Measurements from ENCODE around the gene MLXIP.
A peak's percentile ranks its signal among the peaks of the same experiment; 100 is the strongest.

MLXIP gene

DNA sequence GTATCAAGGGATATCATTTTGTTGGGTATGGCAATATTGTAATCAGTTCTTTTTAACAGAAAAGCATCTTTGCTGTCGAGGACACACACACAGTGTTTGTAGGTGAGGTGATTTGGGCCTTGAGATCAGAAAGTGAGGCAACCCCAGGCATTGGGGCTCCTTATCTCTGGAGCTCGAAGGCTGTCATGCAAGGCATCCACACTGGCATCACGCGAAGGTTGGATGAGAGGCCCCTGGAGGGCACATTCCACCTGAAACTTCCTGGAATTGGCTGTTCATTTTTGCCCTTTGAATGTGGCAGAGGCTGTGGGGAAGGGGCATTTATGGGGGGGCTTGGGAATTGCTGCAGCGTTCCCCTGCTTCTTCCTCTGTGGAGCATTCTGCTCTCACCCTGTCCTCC, 49.9 kb downstream of the MLXIP start:
- no peak for DNase-seq

DNA sequence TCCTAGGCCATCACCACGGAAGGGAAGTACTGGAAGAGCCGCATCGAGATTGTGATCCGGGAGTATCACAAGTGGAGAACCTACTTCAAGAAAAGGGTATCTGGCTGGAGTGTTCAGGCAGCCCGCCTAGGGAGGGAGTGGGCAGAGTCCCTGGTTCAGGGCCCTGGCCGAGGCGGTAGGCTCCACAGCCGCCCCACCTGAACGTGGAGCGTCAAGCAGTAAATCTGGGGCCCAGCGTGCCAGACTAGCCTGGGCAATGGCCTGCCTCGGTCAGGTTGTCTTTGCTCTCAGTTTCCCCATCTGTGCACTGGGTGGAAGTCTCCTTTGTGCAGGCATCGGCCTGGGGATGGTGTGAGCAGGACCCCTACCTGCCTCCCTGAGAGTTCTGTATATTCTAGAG, 50.6 kb downstream of the MLXIP start:
- DNase-seq = no peak

DNA sequence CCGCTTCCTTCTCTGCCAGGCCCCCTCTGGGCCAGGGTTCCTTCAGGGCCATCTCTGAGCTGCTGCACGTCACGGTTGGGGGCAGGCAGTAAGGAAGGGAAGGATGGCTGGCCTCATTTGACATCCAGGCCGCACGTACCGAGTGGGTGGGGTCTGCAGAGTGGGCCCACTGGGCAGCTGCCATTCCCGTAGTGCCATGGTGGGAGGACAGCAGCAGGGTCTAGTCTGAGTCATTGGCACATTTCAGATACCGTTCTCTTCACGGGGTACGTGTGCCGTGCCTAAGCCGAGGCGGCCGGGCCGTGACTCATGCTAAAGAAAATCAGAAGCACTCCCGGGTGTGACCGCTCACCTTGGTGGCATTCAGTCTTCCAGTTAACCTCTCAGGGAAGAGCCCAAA, 51.6 kb downstream of the MLXIP start:
- no peak for DNase-seq

DNA sequence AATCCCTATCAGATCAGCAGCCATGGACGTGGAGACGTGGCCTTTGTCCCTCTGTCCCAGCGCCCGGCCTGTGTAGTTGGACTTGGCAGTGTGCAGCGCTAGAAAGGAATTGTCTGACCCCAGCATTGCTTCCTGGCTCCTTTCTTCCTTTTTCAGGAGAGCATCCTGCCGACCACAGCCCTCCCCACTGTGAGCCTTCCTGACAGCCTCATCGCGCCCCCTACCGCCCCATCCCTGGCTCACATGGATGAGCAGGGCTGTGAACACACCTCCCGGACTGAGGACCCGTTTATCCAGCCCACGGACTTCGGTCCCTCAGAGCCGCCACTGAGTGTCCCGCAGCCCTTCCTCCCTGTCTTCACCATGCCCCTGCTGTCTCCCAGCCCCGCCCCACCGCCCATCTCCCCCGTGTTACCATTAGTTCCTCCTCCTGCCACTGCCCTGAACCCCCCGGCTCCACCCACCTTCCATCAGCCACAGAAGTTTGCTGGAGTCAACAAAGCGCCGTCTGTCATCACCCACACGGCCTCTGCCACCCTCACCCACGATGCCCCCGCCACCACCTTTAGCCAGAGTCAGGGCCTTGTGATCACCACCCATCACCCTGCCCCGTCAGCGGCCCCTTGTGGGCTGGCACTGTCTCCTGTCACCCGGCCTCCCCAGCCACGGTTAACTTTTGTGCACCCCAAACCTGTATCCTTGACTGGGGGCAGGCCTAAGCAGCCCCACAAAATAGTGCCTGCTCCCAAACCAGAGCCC, 54.8 kb downstream of the MLXIP start:
- no peak for DNase-seq

GRCh38 chr12:122135437-122136031, 57.0 kb downstream of the MLXIP start:
- no peak for DNase-seq

- peak; percentile 20 for DNase-seq
Measured at GRCh38 chr12:122137229-122137628, 58.7 kb downstream of the MLXIP start.

- DNase-seq = peak; percentile 77
Measured at GRCh38 chr12:122137681-122138080, 59.1 kb downstream of the MLXIP start.

GRCh38 chr12:122138181-122138580, 59.6 kb downstream of the MLXIP start:
- DNase-seq = peak; percentile 52

DNA sequence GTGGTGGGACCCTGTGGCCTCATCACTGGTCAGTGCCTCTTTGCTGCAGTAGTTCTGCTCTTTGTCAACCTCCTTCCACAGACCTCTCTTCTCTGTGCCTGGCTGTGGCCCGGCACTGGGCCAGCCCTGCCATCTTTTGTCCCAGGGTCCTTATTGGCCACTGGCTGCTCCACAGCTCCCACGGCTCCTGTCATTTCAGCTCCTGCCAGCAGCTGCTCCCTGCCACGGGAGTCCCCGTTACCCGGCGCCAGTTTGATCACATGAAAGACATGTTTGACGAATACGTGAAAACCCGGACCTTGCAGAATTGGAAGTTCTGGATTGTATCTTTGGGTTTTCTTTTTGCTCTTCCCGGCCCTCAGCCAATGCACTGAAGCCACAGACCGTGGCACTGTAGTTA, 60.1 kb downstream of the MLXIP start:
- peak; percentile 70 for DNase-seq

GRCh38 chr12:122139266-122139665, 60.7 kb downstream of the MLXIP start:
- DNase-seq = peak; percentile 95

- no peak for DNase-seq
Measured at GRCh38 chr12:122139941-122140340, 61.4 kb downstream of the MLXIP start.

DNA sequence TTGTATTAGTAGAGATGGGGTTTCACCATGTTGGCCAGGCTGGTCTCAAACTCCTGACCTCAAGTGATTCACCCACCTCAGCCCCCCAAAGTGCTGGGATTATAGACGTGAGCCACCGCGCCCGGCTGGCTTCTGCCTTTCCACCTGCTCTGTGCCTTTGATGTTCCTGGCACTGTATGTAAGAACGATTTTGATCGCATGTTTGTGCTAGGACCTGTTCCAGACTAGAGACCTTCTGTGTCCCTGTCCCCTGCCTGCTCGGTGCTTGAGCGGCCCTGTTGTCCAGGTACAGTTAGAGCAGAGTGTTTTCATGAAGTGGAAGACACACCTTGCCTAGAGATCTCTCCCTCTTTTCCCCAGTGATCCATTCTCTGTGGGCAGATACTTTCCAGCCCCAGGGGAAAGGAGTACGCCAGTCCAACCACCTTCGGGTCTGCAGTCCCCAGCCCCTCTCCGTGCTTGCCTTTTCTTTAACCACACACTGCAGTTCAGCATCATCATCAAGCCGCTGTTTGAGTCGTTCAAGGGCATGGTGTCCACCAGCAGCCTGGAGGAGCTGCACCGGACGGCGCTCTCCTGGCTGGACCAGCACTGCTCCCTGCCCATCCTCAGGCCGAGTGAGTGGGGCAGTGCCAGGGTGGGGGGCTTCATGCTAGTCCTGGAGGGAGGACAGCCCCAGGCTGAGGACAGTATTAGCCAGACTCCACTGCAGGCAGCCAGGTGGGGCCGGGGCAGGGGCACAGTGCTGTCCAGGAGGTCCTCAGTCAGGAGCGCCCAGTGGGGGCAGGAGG, 62.1 kb downstream of the MLXIP start:
- no peak for DNase-seq

GRCh38 chr12:122141911-122142725, 63.6 kb downstream of the MLXIP start:
- no peak for DNase-seq

DNA sequence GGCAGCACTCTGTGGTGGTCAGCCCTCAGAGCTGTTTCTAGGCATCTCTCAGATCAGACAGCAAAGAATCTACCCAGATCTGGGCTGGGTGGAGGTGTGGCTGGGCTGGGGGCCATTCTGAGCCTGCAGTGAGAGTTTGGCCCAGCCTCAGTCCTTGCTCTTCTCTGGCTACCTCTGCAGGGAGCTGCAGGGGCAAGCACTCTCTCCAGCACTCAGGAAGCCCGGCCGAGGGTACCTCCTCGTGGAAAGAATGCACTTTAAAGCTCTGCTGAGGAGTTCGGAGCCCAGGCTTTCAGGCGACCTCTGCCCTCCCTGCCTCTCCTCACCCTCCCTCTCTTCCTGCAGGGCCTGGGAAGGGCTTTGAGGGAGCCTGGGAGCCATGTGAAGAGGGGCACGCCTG, 64.3 kb downstream of the MLXIP start:
- DNase-seq = no peak

- DNase-seq = no peak
Measured at GRCh38 chr12:122144885-122145284, 66.3 kb downstream of the MLXIP start.

- no peak for DNase-seq
Measured at GRCh38 chr12:122145505-122146330, 67.2 kb downstream of the MLXIP start.

- DNase-seq = no peak
Measured at GRCh38 chr12:122147514-122148290, 69.1 kb downstream of the MLXIP start.

DNA sequence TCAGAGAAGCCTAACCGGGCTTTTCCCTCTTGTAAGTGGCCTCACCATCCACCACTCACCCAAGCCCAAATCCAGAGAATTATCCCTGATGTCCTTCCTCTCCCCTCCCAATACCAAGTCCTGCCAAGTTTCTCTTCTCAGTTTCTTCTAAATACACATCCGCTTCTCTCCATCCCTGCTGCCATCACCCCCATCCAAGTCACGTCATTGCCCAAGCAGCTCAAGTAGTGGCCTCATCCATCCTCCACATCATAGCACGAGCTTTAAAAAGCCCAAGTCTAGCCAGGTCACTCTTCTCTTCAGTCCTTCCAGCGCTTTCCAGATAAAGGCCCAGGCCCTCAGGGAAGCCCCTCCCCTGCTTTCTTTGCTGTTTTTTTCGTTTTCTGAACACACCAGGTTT, 70.1 kb downstream of the MLXIP start:
- DNase-seq = no peak

DNA sequence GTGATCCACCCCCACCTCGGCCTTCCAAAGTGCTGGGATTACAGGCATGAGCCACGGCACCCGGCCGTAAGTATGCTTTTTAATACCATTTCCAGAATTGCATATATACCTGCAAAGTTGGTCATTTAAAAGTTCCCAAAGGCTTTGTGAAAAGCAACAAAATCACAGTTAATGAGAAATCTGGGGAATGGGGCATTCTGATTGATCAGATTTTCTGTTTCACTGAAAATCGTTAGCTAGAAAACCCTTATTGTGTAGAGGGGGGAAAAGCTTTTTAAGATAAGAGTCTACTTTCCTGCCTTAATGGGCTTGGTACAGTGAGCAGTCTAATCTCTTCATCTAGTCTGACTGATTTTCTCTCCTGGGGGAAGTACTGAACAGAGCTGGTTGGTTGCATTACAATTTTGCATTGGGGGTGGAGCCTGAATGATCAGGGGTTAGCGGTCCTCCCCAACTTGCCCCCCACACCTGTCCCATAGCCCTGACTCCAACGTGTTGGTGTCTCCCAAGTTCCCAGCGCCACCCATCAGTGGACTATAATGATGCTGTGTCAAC, 71.6 kb downstream of the MLXIP start:
- DNase-seq = no peak

DNA sequence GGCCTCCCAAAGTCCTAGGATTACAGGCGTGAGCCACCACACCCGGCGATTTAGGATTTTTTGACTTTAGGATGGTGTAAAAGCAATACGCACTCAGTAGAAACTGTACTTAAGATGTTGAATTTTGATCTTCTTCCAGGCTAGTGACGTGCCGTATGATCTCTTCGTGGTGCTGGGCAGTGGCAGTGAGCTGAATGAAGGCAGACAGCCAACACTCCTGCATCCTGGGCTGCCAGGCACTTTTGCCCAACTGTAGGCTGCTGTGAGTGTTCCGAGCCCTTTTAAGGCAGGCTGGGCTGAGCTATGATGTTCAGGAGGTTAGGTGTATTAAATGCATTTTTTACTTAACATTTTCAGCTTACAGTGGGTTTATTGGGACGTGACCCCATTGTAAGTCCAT, 74.2 kb downstream of the MLXIP start:
- no peak for DNase-seq

DNA sequence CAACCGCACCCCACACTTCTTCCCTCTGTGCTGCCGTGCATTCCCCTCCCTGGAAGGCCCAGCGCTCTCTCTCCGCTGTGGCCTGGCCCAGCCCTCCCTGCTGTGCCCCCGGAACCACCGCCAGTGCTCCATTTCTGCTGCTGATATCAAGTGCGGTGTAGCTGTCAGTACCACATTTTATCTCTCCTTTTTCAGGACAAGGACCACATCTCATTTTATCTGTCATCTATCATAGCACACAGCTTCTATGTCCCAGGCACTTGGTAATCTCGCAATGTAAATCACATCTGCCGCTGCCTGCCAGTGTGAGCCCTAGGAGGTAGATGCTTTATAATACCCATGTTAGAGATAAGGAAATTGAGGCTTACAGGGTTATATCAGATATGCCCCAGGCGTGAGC, 77.1 kb downstream of the MLXIP start:
- DNase-seq = no peak
